ENCODE data around the gene HAAO.

The HAAO gene

DNA sequence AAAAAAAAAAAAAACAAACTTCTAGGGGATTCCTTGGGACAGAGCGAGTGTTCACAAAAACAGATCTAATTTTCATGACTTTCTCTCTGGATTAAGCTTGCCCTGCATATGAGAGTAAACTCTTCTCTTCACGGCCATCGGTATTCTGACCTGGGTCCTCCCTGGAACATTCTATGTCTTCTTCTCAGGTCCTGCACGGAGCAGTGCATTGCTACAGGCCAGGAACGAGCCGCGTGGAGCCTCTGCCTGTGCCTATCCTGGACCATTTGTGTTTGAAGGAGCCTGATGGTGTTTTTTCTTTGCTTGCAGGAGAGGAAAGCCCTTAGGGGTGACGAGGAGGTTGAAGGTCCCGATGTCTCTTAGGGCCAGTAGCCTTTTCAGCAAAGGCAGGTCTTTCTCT is 26.7 kb downstream of the HAAO start:
- Histone ChIP-seq H3K27me3 (ENCODE audit: control insufficient read depth, insufficient read depth, low read length) (no peaks in the 10 kb centered on the region), H3K9ac (ENCODE audit: low read length) (no peak overlapping the region), H3K9me3 (ENCODE audit: control insufficient read depth, insufficient read depth, low read depth, low read length) (no peaks in the 10 kb centered on the region), H3K4me1 (ENCODE audit: control insufficient read depth, insufficient read depth, low read length) (no peaks in the 10 kb centered on the region; the same call in 1 of the 2 replicates), H3K27ac (ENCODE audit: low read depth, low read length) (no peak overlapping the region), H3K36me3 (ENCODE audit: control insufficient read depth, insufficient read depth, low read length) (no peaks in the 10 kb centered on the region), H3K4me3 (ENCODE audit: low read depth, low read length) (no peak overlapping the region)

DNA sequence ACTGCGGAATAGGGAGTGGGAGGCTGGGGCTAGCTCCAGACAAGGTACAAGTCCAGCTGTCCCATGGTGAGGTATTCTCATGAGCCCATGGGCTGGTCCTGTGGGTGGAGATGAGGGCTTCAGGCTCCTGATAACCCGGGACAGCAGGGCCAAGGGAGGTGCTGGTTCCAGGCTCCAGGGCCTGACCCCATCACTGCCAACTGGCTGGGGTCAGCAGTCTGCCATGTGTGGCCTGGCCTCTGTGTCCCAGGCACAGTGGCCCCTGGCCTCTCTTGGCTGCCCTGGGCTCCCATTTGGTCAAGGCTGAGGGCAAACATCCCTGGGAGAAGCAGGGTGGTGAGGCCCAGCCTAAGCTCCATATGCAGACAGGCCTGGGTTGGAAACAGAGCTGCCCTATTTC is 27.5 kb downstream of the HAAO start:
- Histone ChIP-seq H3K9me3 (ENCODE audit: control insufficient read depth, insufficient read depth, low read depth, low read length) (no peaks in the 10 kb centered on the region), H3K4me3 (ENCODE audit: low read depth, low read length) (no peak overlapping the region), H3K36me3 (ENCODE audit: control insufficient read depth, insufficient read depth, low read length) (no peaks in the 10 kb centered on the region), H3K27me3 (ENCODE audit: control insufficient read depth, insufficient read depth, low read length) (no peaks in the 10 kb centered on the region), H3K9ac (ENCODE audit: low read length) (no peak overlapping the region), H3K4me1 (ENCODE audit: control insufficient read depth, insufficient read depth, low read length) (no peaks in the 10 kb centered on the region; the same call in 1 of the 2 replicates), H3K27ac (ENCODE audit: low read depth, low read length) (no peak overlapping the region)

DNA sequence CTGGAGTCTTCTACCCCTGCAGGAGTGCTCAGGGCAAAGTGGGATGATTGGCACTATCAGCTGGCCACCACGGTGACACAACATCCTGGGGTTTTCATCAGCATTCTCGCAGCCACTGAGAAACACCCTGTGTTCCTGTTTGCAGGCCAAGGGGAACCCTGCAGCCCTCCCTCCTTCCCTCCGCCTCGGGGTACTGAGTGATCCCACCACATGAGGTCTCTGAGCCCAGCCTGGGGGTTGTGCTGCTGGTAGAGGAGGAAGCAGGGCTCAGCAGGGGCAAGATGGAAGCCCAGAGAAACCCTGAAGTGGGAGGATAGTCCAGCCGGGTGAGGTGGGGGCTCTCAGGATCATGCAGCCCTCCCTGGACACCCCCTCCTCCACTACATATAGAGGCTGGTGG is 28.3 kb downstream of the HAAO start, which contains the start of gene OXER1:
Gene OXER1, minus strand, starts transcription at position 40 of the 400 bp plus-strand sequence. CDS start 73 bp downstream, outside the sequence.
- Histone ChIP-seq H3K4me1 (ENCODE audit: control insufficient read depth, insufficient read depth, low read length) (no peaks in the 10 kb centered on the region; the same call in 1 of the 2 replicates), H3K36me3 (ENCODE audit: control insufficient read depth, insufficient read depth, low read length) (no peaks in the 10 kb centered on the region), H3K9ac (ENCODE audit: low read length) (no peak within 1 kb of the TSS), H3K9me3 (ENCODE audit: control insufficient read depth, insufficient read depth, low read depth, low read length) (no peaks in the 10 kb centered on the region), H3K4me3 (ENCODE audit: low read depth, low read length) (no peak within 1 kb of the TSS), H3K27me3 (ENCODE audit: control insufficient read depth, insufficient read depth, low read length) (no peaks in the 10 kb centered on the region), H3K27ac (ENCODE audit: low read depth, low read length) (no peak within 1 kb of the TSS)

DNA sequence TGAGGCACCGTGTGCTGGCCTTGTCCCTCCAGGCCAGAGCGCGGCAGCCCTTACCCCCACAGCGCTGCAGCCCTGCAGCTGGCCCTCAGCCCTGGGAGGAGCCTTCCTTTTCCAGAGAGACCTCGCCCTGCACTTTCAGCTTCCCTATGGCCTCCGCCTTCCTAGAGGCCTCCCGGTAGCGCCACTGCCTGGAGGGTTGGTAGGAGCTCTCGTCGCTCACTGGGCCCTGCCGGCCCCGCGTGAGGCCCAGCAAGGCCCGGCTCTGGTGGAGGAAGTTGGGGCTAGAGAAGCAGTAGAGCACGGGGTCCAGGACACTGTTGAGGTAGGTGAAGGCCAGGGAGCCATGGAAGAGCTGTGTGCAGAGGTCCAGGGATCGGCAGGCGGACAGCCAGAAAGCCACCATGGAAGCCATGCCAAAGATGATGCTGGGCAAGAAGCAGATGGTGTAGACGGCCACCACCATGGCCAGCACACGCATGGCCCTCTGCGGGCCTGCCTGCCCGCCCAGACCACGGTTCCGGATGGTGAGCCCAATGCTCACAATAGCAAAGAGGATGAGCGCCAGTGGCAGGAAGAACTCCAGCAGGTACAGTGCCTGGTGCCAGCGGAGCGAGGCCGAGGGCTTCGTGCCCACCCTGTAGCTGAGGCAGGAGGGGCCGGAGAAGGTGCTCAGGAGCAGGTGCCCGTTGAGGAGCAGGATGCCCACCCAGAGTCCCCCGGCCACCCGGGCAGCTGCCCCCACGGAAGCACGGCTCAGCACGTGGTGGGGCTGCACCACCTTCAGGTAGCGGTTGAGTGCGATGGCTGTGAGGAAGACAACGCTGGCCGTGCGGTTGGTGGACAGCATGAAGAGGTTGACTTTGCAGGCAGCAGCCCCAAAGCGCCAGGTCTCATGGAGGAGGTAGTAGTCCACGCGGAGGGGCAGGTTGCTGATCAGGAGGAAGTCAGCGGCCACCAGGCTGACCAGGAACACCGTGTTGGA is 29.3 kb downstream of the HAAO start:
- Histone ChIP-seq H3K9ac (ENCODE audit: low read length) (no peak overlapping the region), H3K27me3 (ENCODE audit: control insufficient read depth, insufficient read depth, low read length) (no peaks in the 10 kb centered on the region), H3K27ac (ENCODE audit: low read depth, low read length) (no peak overlapping the region), H3K4me3 (ENCODE audit: low read depth, low read length) (no peak overlapping the region), H3K4me1 (ENCODE audit: control insufficient read depth, insufficient read depth, low read length) (no peaks in the 10 kb centered on the region; the same call in 1 of the 2 replicates), H3K36me3 (ENCODE audit: control insufficient read depth, insufficient read depth, low read length) (no peaks in the 10 kb centered on the region), H3K9me3 (ENCODE audit: control insufficient read depth, insufficient read depth, low read depth, low read length) (no peaks in the 10 kb centered on the region)

DNA sequence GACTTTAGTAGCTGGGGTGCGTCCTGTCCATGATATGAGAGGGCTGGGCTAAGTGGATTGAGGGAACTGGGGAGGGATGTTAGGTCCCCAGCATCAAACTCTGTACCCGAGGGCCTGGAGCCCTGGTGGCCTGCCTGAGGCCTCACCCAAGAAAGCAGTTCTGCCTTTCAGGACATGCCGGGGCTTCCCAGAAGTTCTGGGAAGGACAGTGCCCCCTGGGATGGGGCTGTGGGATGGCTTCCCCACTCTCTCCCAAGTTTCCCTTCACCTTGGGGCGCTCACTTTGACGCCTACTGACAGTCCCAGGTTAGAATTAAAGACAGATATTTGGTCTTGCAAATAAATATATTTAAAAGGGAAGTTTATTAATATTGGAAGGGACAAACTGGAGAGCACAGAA is 30.2 kb downstream of the HAAO start:
- Histone ChIP-seq H3K9ac (ENCODE audit: low read length) (no peak overlapping the region), H3K36me3 (ENCODE audit: control insufficient read depth, insufficient read depth, low read length) (no peaks in the 10 kb centered on the region), H3K4me3 (ENCODE audit: low read depth, low read length) (no peak overlapping the region), H3K27ac (ENCODE audit: low read depth, low read length) (no peak overlapping the region), H3K9me3 (ENCODE audit: control insufficient read depth, insufficient read depth, low read depth, low read length) (no peaks in the 10 kb centered on the region), H3K27me3 (ENCODE audit: control insufficient read depth, insufficient read depth, low read length) (no peaks in the 10 kb centered on the region), H3K4me1 (ENCODE audit: control insufficient read depth, insufficient read depth, low read length) (no peaks in the 10 kb centered on the region; the same call in 1 of the 2 replicates)

DNA sequence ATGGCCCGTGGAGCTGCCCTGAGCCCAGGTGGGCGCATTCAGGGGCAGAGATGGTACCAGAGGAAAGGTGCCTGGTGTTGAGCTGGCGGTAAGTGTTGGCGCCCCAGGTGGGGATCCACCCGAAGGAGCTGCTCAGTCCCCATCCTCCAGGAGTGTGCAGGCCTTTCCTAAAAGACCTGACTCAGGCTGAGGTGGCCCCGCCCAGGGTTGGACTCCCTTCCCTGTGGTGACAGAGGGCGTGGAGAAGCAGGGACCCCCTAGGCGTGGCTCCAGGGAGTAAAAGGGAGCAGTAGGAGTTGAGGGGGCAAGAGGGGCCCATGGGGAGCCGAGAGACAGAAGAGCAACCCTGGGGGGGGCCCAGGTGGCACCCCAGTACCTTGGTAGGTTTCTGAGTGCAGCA is 30.8 kb downstream of the HAAO start:
- Histone ChIP-seq H3K27ac (ENCODE audit: low read depth, low read length) (no peak overlapping the region), H3K4me1 (ENCODE audit: control insufficient read depth, insufficient read depth, low read length) (peaks cover 3% of the 10 kb centered on the region), H3K4me3 (ENCODE audit: low read depth, low read length) (no peak overlapping the region), H3K9ac (ENCODE audit: low read length) (no peak overlapping the region), H3K36me3 (ENCODE audit: control insufficient read depth, insufficient read depth, low read length) (no peaks in the 10 kb centered on the region), H3K27me3 (ENCODE audit: control insufficient read depth, insufficient read depth, low read length) (no peaks in the 10 kb centered on the region), H3K9me3 (ENCODE audit: control insufficient read depth, insufficient read depth, low read depth, low read length) (no peaks in the 10 kb centered on the region)

DNA sequence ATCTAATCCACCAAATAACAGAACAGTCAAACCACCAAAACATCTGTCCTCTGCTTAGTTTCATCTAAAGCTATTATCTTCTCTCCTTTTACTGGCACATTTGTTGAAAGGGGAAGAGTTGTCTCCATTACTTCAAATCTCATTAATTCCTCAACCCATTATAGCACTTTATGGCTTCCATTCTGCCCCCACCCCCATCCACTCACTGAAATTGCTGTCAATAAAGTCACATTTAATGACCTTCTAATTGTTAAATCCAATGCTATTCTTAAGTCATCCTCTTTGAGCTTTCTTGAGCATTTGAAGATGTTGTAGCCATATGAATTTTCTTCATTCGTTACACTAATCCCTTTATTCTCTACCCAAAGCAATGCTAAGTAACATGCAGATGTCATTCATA is 33.6 kb downstream of the HAAO start:
- H3K27ac ChIP-seq (ENCODE audit: low read depth, low read length): no peak overlapping the region
- peaks cover 7% of the 10 kb centered on the region for H3K4me1 ChIP-seq (ENCODE audit: control insufficient read depth, insufficient read depth, low read length)
- H3K9ac ChIP-seq (ENCODE audit: low read length): no peak overlapping the region
- H3K27me3 ChIP-seq (ENCODE audit: control insufficient read depth, insufficient read depth, low read length): no peaks in the 10 kb centered on the region
- H3K4me3 ChIP-seq (ENCODE audit: low read depth, low read length): no peak overlapping the region
- H3K9me3 ChIP-seq (ENCODE audit: control insufficient read depth, insufficient read depth, low read depth, low read length): no peaks in the 10 kb centered on the region
- H3K36me3 ChIP-seq (ENCODE audit: control insufficient read depth, insufficient read depth, low read length): peaks cover 5% of the 10 kb centered on the region

DNA sequence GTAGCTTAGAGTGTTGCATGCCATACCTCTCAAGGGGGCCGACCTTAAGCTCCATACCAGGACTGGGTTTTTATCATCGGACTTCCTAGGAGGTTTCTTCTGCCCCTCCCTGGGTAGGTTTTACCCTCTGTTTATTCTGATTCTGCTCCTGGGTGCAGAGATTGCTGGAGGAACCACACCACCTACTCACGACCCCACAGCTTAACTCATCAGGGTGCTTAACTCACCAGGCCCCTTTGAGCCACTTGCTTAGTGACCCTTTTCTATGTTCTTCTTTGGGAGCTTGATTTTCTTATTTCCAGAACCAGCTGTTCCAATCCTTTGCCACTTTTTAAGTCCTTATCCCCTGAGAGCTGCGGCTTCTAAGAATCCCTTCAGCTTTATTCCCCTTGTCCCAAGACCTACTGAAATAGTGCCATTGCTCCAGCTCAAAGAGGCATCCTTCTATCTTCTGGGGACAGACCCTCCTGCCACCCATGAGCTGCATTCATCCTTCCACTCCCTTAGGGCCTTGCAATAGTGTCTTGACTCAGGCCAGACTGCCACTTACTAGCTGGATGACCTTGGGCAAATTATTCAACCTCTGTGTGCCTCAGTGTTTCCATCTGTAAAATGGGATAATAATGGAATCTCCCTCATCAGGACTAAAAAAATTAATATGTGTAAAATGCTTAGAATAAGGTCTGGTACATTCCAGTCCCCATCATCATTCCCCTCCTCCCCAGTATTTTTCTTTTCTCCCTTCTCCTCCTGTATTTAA is 34.2 kb downstream of the HAAO start:
- Histone ChIP-seq H3K4me1 (ENCODE audit: control insufficient read depth, insufficient read depth, low read length) (peaks cover 7% of the 10 kb centered on the region), H3K4me3 (ENCODE audit: low read depth, low read length) (no peak overlapping the region), H3K9me3 (ENCODE audit: control insufficient read depth, insufficient read depth, low read depth, low read length) (no peaks in the 10 kb centered on the region), H3K9ac (ENCODE audit: low read length) (no peak overlapping the region), H3K27me3 (ENCODE audit: control insufficient read depth, insufficient read depth, low read length) (no peaks in the 10 kb centered on the region), H3K36me3 (ENCODE audit: control insufficient read depth, insufficient read depth, low read length) (peaks cover 6% of the 10 kb centered on the region), H3K27ac (ENCODE audit: low read depth, low read length) (no peak overlapping the region)

DNA sequence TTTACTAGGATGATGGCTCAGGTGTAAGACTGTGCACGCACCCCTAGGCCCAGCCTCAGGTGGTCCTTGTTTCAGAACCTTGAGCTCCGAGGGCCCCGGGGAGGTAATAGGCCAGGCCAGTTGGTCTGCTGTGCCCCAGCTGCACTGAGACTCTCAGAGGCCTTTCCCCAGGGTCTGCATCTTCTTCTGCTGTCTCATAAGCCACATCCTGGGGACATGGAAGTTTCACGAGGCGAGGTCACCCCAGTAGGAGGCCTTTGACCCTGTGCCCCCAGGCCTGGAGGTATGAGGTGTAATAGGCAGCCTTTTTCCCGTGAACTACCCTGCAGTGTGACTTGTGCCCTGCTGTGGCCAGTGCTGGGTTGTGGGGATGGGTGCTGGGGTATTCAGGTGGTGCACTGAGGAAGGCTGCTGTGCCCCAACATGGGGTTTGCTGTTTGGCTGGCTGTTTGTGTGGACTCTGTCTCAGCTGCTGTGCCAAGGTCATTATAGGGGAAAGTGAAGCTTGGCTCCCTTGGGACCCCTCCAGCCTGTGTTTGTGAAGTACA is 35.3 kb downstream of the HAAO start:
- Histone ChIP-seq H3K27me3 (ENCODE audit: control insufficient read depth, insufficient read depth, low read length) (no peaks in the 10 kb centered on the region), H3K4me1 (ENCODE audit: control insufficient read depth, insufficient read depth, low read length) (peaks cover 7% of the 10 kb centered on the region), H3K9ac (ENCODE audit: low read length) (no peak overlapping the region), H3K9me3 (ENCODE audit: control insufficient read depth, insufficient read depth, low read depth, low read length) (no peaks in the 10 kb centered on the region), H3K36me3 (ENCODE audit: control insufficient read depth, insufficient read depth, low read length) (peaks cover 6% of the 10 kb centered on the region), H3K4me3 (ENCODE audit: low read depth, low read length) (no peak overlapping the region), H3K27ac (ENCODE audit: low read depth, low read length) (no peak overlapping the region)

DNA sequence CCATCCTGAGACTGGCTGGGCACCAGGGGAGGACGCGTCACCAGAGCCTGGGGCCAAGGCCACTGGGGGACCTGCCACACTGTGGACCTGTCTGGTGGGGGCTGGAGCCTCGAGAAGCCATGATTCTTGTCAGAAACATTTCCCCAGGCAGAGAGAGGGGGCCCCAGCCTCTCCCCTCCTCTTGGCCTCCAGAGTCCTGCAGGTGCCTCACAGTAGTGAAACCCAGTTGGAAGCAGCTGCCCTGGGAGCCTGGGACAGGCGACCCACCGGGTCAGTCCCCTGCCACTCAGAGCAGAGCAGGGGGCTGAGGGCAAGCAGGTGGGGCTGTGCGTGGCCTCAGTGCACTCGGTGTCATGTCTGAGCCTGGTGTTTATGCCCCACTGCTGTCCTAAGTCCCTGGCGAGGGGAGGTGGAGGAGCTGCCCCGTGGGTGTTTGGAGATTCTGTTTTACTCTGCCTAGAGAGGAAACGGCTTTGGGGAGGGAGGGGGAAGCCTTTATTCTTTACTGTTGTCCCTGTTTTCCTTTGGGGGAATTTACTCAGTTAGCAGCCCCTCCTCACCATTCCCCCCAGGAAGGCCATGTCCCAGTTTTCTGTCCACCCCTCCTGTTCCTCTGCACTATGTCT is 36.1 kb downstream of the HAAO start:
- Histone ChIP-seq H3K4me3 (ENCODE audit: low read depth, low read length) (no peak overlapping the region), H3K27ac (ENCODE audit: low read depth, low read length) (no peak overlapping the region), H3K9me3 (ENCODE audit: control insufficient read depth, insufficient read depth, low read depth, low read length) (no peaks in the 10 kb centered on the region), H3K36me3 (ENCODE audit: control insufficient read depth, insufficient read depth, low read length) (peaks cover 6% of the 10 kb centered on the region), H3K4me1 (ENCODE audit: control insufficient read depth, insufficient read depth, low read length) (peaks cover 7% of the 10 kb centered on the region), H3K27me3 (ENCODE audit: control insufficient read depth, insufficient read depth, low read length) (no peaks in the 10 kb centered on the region), H3K9ac (ENCODE audit: low read length) (no peak overlapping the region)

Data from HUES6 (cell line).